CD4-positive, alpha-beta T cell (primary cell): ENCODE measurements around the gene FNBP1. TPM values are rescaled to one million over a fixed set of nuclear protein-coding genes. Genes with fewer than 3 reads are reported as not detected.

Experiments used
- ATAC-seq: fragments of 200-7000 bp; cut with Tn5 transposase; one replicate; pipeline ENCODE4 v1.10.0; 2022; ENCODE audit warnings: mild to moderate bottlenecking; ENCODE audit not compliant: poor library complexity
- CTCF ChIA-PET: fragments of 350-600 bp; sonication (Branson Sonifier 250); formaldehyde crosslinking; loops from one replicate; lab custom pipeline; 2021; ENCODE audit warnings: antibody characterized with exemption, inconsistent platforms; lab: Charles Lee
- POLR2A ChIA-PET: fragments of 350-600 bp; sonication (Branson Sonifier 250); formaldehyde crosslinking; loops from one replicate; lab custom pipeline; 2021; ENCODE audit warnings: antibody characterized with exemption, inconsistent platforms; lab: Charles Lee
- DNase-seq, 14 experiments: peaks; one replicate each; pipeline ENCODE4 v3.0.0-alpha.2; 2013 to 2020; ENCODE audit warnings: mixed read lengths in 2 of 14
- H3K27ac ChIP-seq, 2 donors: one replicate each; pipeline versions ENCODE4 v1.5.1 to v1.7.0; 2013; ENCODE audit warnings: low read length in 2 of 2, low read depth in 1 of 2, mild to moderate bottlenecking in 1 of 2
- H3K27me3 ChIP-seq, 2 experiments: 1 replicate in 1 of 2; 2 replicates in 1 of 2; pipeline versions ENCODE4 v1.6.1 to v1.7.0; 2013; ENCODE audit warnings: low read length in 2 of 2, control low read depth in 1 of 2, mild to moderate bottlenecking in 1 of 2, moderate library complexity in 1 of 2; ENCODE audit not compliant: insufficient read depth in 2 of 2, control insufficient read depth in 1 of 2
- H3K36me3 ChIP-seq: one replicate; pipeline ENCODE4 v1.6.1; 2013; ENCODE audit warnings: low read length, control low read depth; ENCODE audit not compliant: insufficient read depth
- H3K4me1 ChIP-seq: one replicate; pipeline ENCODE4 v1.6.1; 2013; ENCODE audit warnings: low read length, control low read depth; ENCODE audit not compliant: insufficient read depth
- H3K4me3 ChIP-seq: one replicate; pipeline ENCODE4 v1.5.1; 2013; ENCODE audit warnings: mild to moderate bottlenecking, low read length, moderate library complexity
- H3K9me3 ChIP-seq, 2 experiments: 1 replicate in 1 of 2; 2 replicates in 1 of 2; pipeline versions ENCODE4 v1.6.1 to v1.7.0; 2013; ENCODE audit warnings: low read length in 2 of 2, mild to moderate bottlenecking in 2 of 2, control low read depth in 1 of 2, moderate library complexity in 1 of 2; ENCODE audit not compliant: control insufficient read depth in 1 of 2, insufficient read depth in 1 of 2
- H3K27ac Mint-ChIP-seq: one replicate; pipeline ENCODE4 v1.8.0; 2020; ENCODE audit warnings: mixed read lengths
- H3K27me3 Mint-ChIP-seq: one replicate; pipeline ENCODE4 v1.8.0; 2021; ENCODE audit warnings: mixed read lengths
- H3K36me3 Mint-ChIP-seq: one replicate; pipeline ENCODE4 v1.8.0; 2021; ENCODE audit warnings: low read depth, mixed read lengths
- H3K4me1 Mint-ChIP-seq: one replicate; pipeline ENCODE4 v1.8.0; 2021; ENCODE audit warnings: low read depth, mixed read lengths
- H3K4me3 Mint-ChIP-seq: one replicate; pipeline ENCODE4 v1.8.0; 2020; ENCODE audit warnings: mild to moderate bottlenecking, mixed read lengths
- H3K9me3 Mint-ChIP-seq: one replicate; pipeline ENCODE4 v1.8.0; 2020; ENCODE audit warnings: mixed read lengths
- intact Hi-C, 2 experiments: fragments of 100-400 bp; cut with DNase I in 1 of 2; cut with micrococcal nuclease in 1 of 2; formaldehyde crosslinking; loops; one replicate each; pipeline versions ENCODE4 v1.15.1 to v1.9.0; 2023 to 2025; cut with DNase I, micrococcal nuclease
- total RNA-seq, 174 experiments: library from RNA in 2 of 174; stranded (reverse) in 2 of 174; gene quantifications; one replicate each; pipeline ENCODE4 v1.2.3 and lab custom pipeline; 2021 to 2026
- TF ChIP-seq, protein P1 (sequence below): fragments of 200-600 bp; IDR thresholded peaks from one replicate; pipeline ENCODE4 v1.8.0; 2022; ENCODE audit warnings: antibody characterized with exemption, mild to moderate bottlenecking

The FNBP1 gene
- total RNA-seq, 2 experiments from 2014 or later = 166 to 181 TPM

DNA sequence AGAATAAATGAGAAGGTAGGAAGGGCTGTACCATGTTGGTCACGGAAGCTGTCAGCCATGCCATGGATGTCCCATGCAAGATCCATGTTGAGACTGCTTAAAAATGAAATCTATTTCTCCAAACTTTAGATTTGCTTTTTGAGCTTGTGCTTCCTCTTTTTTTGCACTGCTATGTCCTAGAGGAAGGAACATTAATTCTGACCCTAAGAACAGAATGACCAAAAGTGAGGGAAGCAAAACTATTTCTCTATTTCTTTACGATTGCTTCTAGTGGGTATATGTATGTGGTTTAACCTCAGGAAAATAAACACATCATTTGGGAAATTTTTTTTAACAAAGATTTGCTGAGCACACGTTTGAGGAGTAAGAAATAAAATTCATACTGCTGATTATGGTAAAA is 123.1 kb downstream of the FNBP1 start:
- Mint-ChIP-seq H3K4me3 (no peak overlapping the region), H3K36me3 (peaks cover 85% of the 10 kb centered on the region), H3K4me1 (peaks cover 33% of the 10 kb centered on the region), H3K27me3 (no peaks in the 10 kb centered on the region), H3K27ac (peak overlapping the region; percentile 21), H3K9me3 (no peaks in the 10 kb centered on the region)
- Histone ChIP-seq H3K27ac (no peak overlapping the region), H3K4me3 (no peak overlapping the region), H3K27me3 (no peaks in the 10 kb centered on the region), H3K4me1 (no peaks in the 10 kb centered on the region), H3K36me3 (peaks cover 69% of the 10 kb centered on the region), H3K9me3 (no peaks in the 10 kb centered on the region)
- DNase-seq (no peak), ATAC-seq (no peak)
- CTCF ChIA-PET = interaction anchor here (0.6 to 1.2 kb wide), 3 partner anchors 22 to 42 kb away, joined by 3 read pairs; no protein-coding TSS in a partner anchor
- intact Hi-C loops = loop anchor here in 1 of 2 experiments (5.0 kb wide), 1 partner anchor 33 kb away; no protein-coding TSS in a partner anchor
- POLR2A ChIA-PET = interaction anchor here (0.6 to 1.6 kb wide), 3 partner anchors 18 to 28 kb away, joined by 3 to 4 read pairs (median 4); no protein-coding TSS in a partner anchor
- TF ChIP-seq, protein P1, sequence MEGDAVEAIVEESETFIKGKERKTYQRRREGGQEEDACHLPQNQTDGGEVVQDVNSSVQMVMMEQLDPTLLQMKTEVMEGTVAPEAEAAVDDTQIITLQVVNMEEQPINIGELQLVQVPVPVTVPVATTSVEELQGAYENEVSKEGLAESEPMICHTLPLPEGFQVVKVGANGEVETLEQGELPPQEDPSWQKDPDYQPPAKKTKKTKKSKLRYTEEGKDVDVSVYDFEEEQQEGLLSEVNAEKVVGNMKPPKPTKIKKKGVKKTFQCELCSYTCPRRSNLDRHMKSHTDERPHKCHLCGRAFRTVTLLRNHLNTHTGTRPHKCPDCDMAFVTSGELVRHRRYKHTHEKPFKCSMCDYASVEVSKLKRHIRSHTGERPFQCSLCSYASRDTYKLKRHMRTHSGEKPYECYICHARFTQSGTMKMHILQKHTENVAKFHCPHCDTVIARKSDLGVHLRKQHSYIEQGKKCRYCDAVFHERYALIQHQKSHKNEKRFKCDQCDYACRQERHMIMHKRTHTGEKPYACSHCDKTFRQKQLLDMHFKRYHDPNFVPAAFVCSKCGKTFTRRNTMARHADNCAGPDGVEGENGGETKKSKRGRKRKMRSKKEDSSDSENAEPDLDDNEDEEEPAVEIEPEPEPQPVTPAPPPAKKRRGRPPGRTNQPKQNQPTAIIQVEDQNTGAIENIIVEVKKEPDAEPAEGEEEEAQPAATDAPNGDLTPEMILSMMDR = no peak

DNA sequence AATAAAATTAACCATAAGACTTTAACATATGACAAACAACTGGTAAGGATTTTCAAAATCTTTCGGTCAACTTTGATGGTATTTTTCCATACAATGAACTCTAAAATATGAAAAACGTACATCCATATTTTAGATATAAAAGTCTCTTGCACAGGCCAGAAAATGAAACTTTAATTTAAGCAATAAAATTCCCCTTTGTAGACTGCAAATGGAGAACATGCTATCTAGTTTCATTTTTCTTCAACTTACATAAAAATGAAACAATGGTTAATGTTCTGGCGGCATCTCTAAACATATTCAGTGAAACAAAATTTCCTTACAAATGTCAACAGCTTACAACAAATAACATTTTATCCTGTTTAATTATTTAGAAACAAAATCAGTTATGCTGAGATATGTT is 123.7 kb downstream of the FNBP1 start:
- TF ChIP-seq, protein P1 = no peak
- H3K9me3 Mint-ChIP-seq = no peaks in the 10 kb centered on the region
- no peaks in the 10 kb centered on the region for H3K27me3 Mint-ChIP-seq
- POLR2A ChIA-PET = interaction anchor here (0.6 to 1.6 kb wide), 5 partner anchors 19 to 79 kb away, joined by 3 to 4 read pairs (median 4); no protein-coding TSS in a partner anchor
- Histone ChIP-seq H3K27me3 (no peaks in the 10 kb centered on the region), H3K4me1 (no peaks in the 10 kb centered on the region), H3K27ac (no peak overlapping the region), H3K9me3 (no peaks in the 10 kb centered on the region), H3K36me3 (peaks cover 64% of the 10 kb centered on the region), H3K4me3 (no peak overlapping the region)
- DNase-seq (no peak), ATAC-seq (no peak)
- H3K4me1 Mint-ChIP-seq = peaks cover 30% of the 10 kb centered on the region
- CTCF ChIA-PET = interaction anchor here (0.6 to 1.2 kb wide), 4 partner anchors 22 to 43 kb away, joined by 3 read pairs; no protein-coding TSS in a partner anchor
- no peak overlapping the region for H3K4me3 Mint-ChIP-seq
- peak overlapping the region; percentile 21 for H3K27ac Mint-ChIP-seq
- peaks cover 81% of the 10 kb centered on the region for H3K36me3 Mint-ChIP-seq
- intact Hi-C loops = no loop called here

DNA sequence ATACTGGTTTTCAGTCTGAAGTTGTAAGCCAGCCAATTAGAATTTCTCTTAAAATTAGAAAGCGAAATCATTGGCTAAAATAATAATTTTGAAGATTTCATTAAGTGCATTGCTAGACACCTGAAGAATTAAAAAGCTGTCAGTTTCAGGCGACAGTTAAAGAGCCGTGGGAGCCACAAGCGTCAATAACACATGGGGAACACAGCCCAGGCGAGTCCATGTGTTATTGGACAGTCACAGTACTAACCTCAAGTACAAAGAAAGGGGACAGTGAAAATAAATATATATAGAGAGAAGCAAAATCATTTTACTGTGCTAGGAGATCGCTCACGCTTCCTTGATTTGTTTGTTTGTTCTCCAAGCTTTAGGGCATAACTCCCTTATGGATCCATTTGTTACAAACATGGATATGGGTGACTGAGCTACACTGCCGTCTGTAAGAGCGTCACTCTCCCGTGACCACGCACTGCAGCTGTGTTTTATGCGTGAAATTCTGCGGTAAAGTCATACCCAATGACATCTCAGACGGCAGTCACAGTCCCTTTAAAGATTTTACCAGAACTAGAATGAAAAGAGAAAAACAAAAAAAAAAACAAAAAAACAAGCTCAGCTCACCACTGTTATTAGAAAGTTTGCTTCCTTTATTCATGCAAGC is 124.6 kb downstream of the FNBP1 start:
- Histone ChIP-seq H3K9me3 (no peaks in the 10 kb centered on the region), H3K36me3 (peaks cover 62% of the 10 kb centered on the region), H3K4me3 (no peak overlapping the region), H3K27me3 (no peaks in the 10 kb centered on the region), H3K4me1 (no peaks in the 10 kb centered on the region), H3K27ac (no peak overlapping the region)
- POLR2A ChIA-PET = interaction anchor here (0.6 to 1.6 kb wide), 5 partner anchors 23 to 123 kb away, joined by 3 to 4 read pairs (median 4); no protein-coding TSS in a partner anchor
- Mint-ChIP-seq H3K4me1 (peaks cover 27% of the 10 kb centered on the region), H3K36me3 (peaks cover 80% of the 10 kb centered on the region), H3K27ac (peak overlapping the region; percentile 21), H3K9me3 (no peaks in the 10 kb centered on the region), H3K27me3 (no peaks in the 10 kb centered on the region), H3K4me3 (no peak overlapping the region)
- intact Hi-C loops = no loop called here
- DNase-seq (no peak), ATAC-seq (no peak)
- CTCF ChIA-PET = interaction anchor here (1.0 kb wide), 1 partner anchor 39 kb away, joined by 3 read pairs; no protein-coding TSS in a partner anchor
- TF ChIP-seq, protein P1 = no peak
